H1 (cell line): ENCODE measurements around the gene TBC1D22A. TPM values are rescaled to one million over a fixed set of nuclear protein-coding genes. Genes with fewer than 3 reads are reported as not detected.
A peak's percentile ranks its signal among the peaks of the same experiment; 100 is the strongest.

Source experiments
- CTCF ChIA-PET: fragments of 300-600 bp; sonication (Branson Sonifier 250); formaldehyde crosslinking; loops from one replicate; lab custom pipeline; 2021; ENCODE audit not compliant: partially characterized antibody; lab: Charles Lee
- POLR2A ChIA-PET: fragments of 300-600 bp; sonication (Branson Sonifier 250); formaldehyde crosslinking; loops from one replicate; lab custom pipeline; 2021; ENCODE audit warnings: inconsistent platforms; ENCODE audit not compliant: partially characterized antibody; lab: Charles Lee
- DNase-seq, 2 experiments: peaks; one replicate each; pipeline versions ENCODE4 v3.0.0 to v3.0.0-alpha.2; 2010 to 2022; ENCODE audit warnings: low spot score in 2 of 2, low read depth in 1 of 2, mixed read lengths in 1 of 2
- FAIRE-seq: peaks from 2 replicates; lab custom pipeline; 2011; peaks lifted over from hg19 to GRCh38; lab: Jason Lieb, UNC
- H2AFZ ChIP-seq: 2 replicates; pipeline ENCODE4 v1.8.1; 2012; ENCODE audit warnings: low read length, inconsistent platforms
- H2AK5ac ChIP-seq: 2 replicates; pipeline ENCODE4 v1.6.1; 2013; ENCODE audit warnings: low read depth, low read length
- H2BK120ac ChIP-seq: replicated peaks from 2 replicates; pipeline ENCODE3; 2013; ENCODE audit warnings: low read depth, low read length, inconsistent platforms
- H2BK12ac ChIP-seq: 2 replicates; pipeline ENCODE4 v1.6.1; 2013; ENCODE audit warnings: low read depth, low read length
- H2BK15ac ChIP-seq: 2 replicates; pipeline ENCODE4 v1.6.1; 2013; ENCODE audit warnings: low read length
- H2BK20ac ChIP-seq: 2 replicates; pipeline ENCODE4 v1.6.1; 2013; ENCODE audit warnings: low read length
- H2BK5ac ChIP-seq: 2 replicates; pipeline ENCODE4 v1.6.1; 2013; ENCODE audit warnings: low read depth, low read length
- H3K14ac ChIP-seq: 2 replicates; pipeline ENCODE4 v1.6.1; 2013; ENCODE audit warnings: inconsistent platforms; ENCODE audit not compliant: insufficient read length
- H3K18ac ChIP-seq: 2 replicates; pipeline ENCODE4 v1.6.1; 2013; ENCODE audit warnings: low read length; ENCODE audit errors: extremely low read depth
- H3K23ac ChIP-seq: 2 replicates; pipeline ENCODE4 v1.6.1; 2013; ENCODE audit warnings: inconsistent platforms; ENCODE audit not compliant: insufficient read length
- H3K23me2 ChIP-seq: 2 replicates; pipeline ENCODE4 v1.6.1; 2013; ENCODE audit warnings: low read depth, low read length
- H3K27ac ChIP-seq: 2 replicates; pipeline ENCODE4 v1.6.1; 2011; ENCODE audit warnings: low read depth, low read length, inconsistent platforms
- H3K27me3 ChIP-seq, 4 experiments: replicated peaks in 1 of 4; 1 replicate in 1 of 4; 2 replicates in 3 of 4; pipeline versions ENCODE4 v1.6.1 to v1.8.1; 2011 to 2013; ENCODE audit warnings: low read length in 3 of 4, mild to moderate bottlenecking in 3 of 4, inconsistent platforms in 2 of 4, mixed read lengths in 2 of 4, moderate library complexity in 1 of 4; ENCODE audit not compliant: control insufficient read depth in 3 of 4, insufficient read depth in 3 of 4; ENCODE audit errors: extremely low read depth in 1 of 4
- H3K36me3 ChIP-seq, 4 experiments: 2 replicates each; pipeline versions ENCODE4 v1.6.1 to v1.8.1; 2011 to 2013; ENCODE audit warnings: mild to moderate bottlenecking in 4 of 4, low read length in 3 of 4, moderate library complexity in 2 of 4, control low read depth in 1 of 4, inconsistent platforms in 1 of 4; ENCODE audit not compliant: insufficient read depth in 4 of 4, control insufficient read depth in 2 of 4
- H3K4ac ChIP-seq: replicated peaks from 2 replicates; pipeline ENCODE3; 2013; ENCODE audit warnings: low read length, low read depth, mixed read lengths, inconsistent platforms; ENCODE audit not compliant: insufficient read length
- H3K4me1 ChIP-seq, 4 experiments: replicated peaks in 1 of 4; 1 replicate in 1 of 4; 2 replicates in 3 of 4; pipeline versions ENCODE4 v1.6.1 to v1.8.1; 2011 to 2013; ENCODE audit warnings: low read length in 3 of 4, inconsistent platforms in 2 of 4, mixed read lengths in 1 of 4; ENCODE audit not compliant: insufficient read depth in 4 of 4, control insufficient read depth in 3 of 4
- H3K4me2 ChIP-seq, 2 experiments: 2 replicates each; pipeline versions ENCODE4 v1.6.1 to v1.8.1; 2011 to 2013; ENCODE audit warnings: low read depth in 2 of 2, low read length in 2 of 2, control low read depth in 1 of 2, inconsistent platforms in 1 of 2, mild to moderate bottlenecking in 1 of 2; ENCODE audit not compliant: insufficient read depth in 1 of 2
- H3K4me3 ChIP-seq, 4 experiments: fragments of 200-600, 300-600 bp in 1 of 4; sonication (generic), shearing (Covaris generic), sonication (Bioruptor Twin) in 1 of 4; 2 replicates each; pipeline versions ENCODE4 v1.5.1 to v1.8.1; 2011 to 2016; ENCODE audit warnings: low read length in 4 of 4, low read depth in 3 of 4, control low read depth in 2 of 4, inconsistent platforms in 2 of 4, mild to moderate bottlenecking in 2 of 4, mixed read lengths in 1 of 4, moderate library complexity in 1 of 4; ENCODE audit not compliant: insufficient read depth in 2 of 4; ENCODE audit errors: extremely low read depth in 1 of 4
- H3K56ac ChIP-seq: replicated peaks from 2 replicates; pipeline ENCODE3; 2013; ENCODE audit warnings: low read depth, mild to moderate bottlenecking, mixed read lengths, low read length, inconsistent platforms; ENCODE audit not compliant: insufficient read length
- H3K79me1 ChIP-seq: 2 replicates; pipeline ENCODE4 v1.6.1; 2013; ENCODE audit warnings: low read depth, low read length, control low read depth
- H3K79me2 ChIP-seq, 2 experiments: 2 replicates each; pipeline versions ENCODE4 v1.6.1 to v1.8.1; 2012 to 2013; ENCODE audit warnings: low read length in 2 of 2, mild to moderate bottlenecking in 2 of 2, inconsistent platforms in 1 of 2; ENCODE audit not compliant: insufficient read depth in 2 of 2, control insufficient read depth in 1 of 2
- H3K9ac ChIP-seq, 4 experiments: replicated peaks in 1 of 4; 1 replicate in 1 of 4; 2 replicates in 3 of 4; pipeline versions ENCODE4 v1.6.1 to v1.8.1; 2011 to 2013; ENCODE audit warnings: low read depth in 3 of 4, low read length in 3 of 4, control low read depth in 2 of 4, mild to moderate bottlenecking in 2 of 4, moderate library complexity in 2 of 4, inconsistent platforms in 1 of 4; ENCODE audit errors: extremely low read depth in 1 of 4
- H3K9me3 ChIP-seq, 2 experiments: 2 replicates each; pipeline versions ENCODE4 v1.6.1 to v1.8.1; 2012 to 2013; ENCODE audit warnings: mild to moderate bottlenecking in 2 of 2, moderate library complexity in 2 of 2, control low read depth in 1 of 2, inconsistent platforms in 1 of 2, low read depth in 1 of 2, low read length in 1 of 2, mixed read lengths in 1 of 2; ENCODE audit not compliant: insufficient read depth in 2 of 2
- H4K20me1 ChIP-seq, 2 experiments: replicated peaks in 1 of 2; 2 replicates each; pipeline versions ENCODE3 to v1.8.1; 2011 to 2013; ENCODE audit warnings: inconsistent platforms in 2 of 2, low read length in 2 of 2, mild to moderate bottlenecking in 1 of 2; ENCODE audit not compliant: insufficient read depth in 2 of 2, control insufficient read depth in 1 of 2
- H4K5ac ChIP-seq: 2 replicates; pipeline ENCODE4 v1.6.1; 2013; ENCODE audit warnings: low read length, low read depth, mixed read lengths, inconsistent platforms; ENCODE audit not compliant: insufficient read length
- H4K8ac ChIP-seq: 2 replicates; pipeline ENCODE4 v1.8.0; 2013; ENCODE audit warnings: mild to moderate bottlenecking, moderate library complexity, low read length, inconsistent platforms; ENCODE audit not compliant: insufficient read depth; ENCODE audit errors: extremely low read depth
- H4K91ac ChIP-seq: replicated peaks from 2 replicates; pipeline ENCODE3; 2013; ENCODE audit warnings: low read length, mixed read lengths, inconsistent platforms; ENCODE audit not compliant: insufficient read length
- CBX8 ChIP-seq: fragments of 300-800, 300-1000 bp; sonication (generic); IDR thresholded peaks from 2 replicates; pipeline ENCODE4 v1.7.1; 2016; ENCODE audit warnings: low read depth, low read length, borderline replicate concordance
- CHD1 ChIP-seq: IDR thresholded peaks from 2 replicates; pipeline ENCODE4 v1.6.1; 2012; ENCODE audit warnings: low read depth, low read length, improper control_type of control experiment
- CTBP2 ChIP-seq: IDR thresholded peaks from 2 replicates; pipeline ENCODE4 v1.7.0; 2011; ENCODE audit warnings: borderline replicate concordance, mild to moderate bottlenecking, moderate library complexity, mixed read lengths, low read length; ENCODE audit not compliant: insufficient read depth, insufficient read length
- JUN ChIP-seq: IDR thresholded peaks from 2 replicates; pipeline ENCODE4 v1.6.1; 2011; ENCODE audit warnings: low read depth, mild to moderate bottlenecking, improper control_type of control experiment, low read length
- KDM1A ChIP-seq: fragments of 200-600, 300-600 bp; sonication (generic); IDR thresholded peaks from 2 replicates; pipeline ENCODE4 v1.7.1; 2016; ENCODE audit warnings: mild to moderate bottlenecking, low read length, borderline replicate concordance
- KDM4A ChIP-seq: IDR thresholded peaks from one replicate; pipeline ENCODE4 v1.7.1; 2012; ENCODE audit warnings: low read depth, mild to moderate bottlenecking, moderate library complexity, low read length, inconsistent platforms; ENCODE audit not compliant: severe bottlenecking
- MAFK ChIP-seq: IDR thresholded peaks from 2 replicates; pipeline ENCODE4 v1.6.1; 2012; ENCODE audit warnings: low read depth, mild to moderate bottlenecking, improper control_type of control experiment, low read length
- POU5F1 ChIP-seq: IDR thresholded peaks from 2 replicates; pipeline ENCODE4 v1.6.1; 2011; ENCODE audit warnings: low read depth, mild to moderate bottlenecking, low read length, moderate library complexity
- RBBP5 ChIP-seq: IDR thresholded peaks from 2 replicates; pipeline ENCODE4 v1.7.1; 2012; ENCODE audit warnings: low read depth, mild to moderate bottlenecking, inconsistent platforms, low read length, moderate library complexity, borderline replicate concordance
- RFX5 ChIP-seq: IDR thresholded peaks from 2 replicates; pipeline ENCODE4 v1.6.1; 2011; ENCODE audit warnings: low read depth, low read length, improper control_type of control experiment, borderline replicate concordance
- SIN3A ChIP-seq, 2 experiments: IDR thresholded peaks in 1 of 2; conservative IDR thresholded peaks in 1 of 2; 2 replicates each; pipeline ENCODE4 v1.6.1; 2011 to 2012; ENCODE audit warnings: low read length in 2 of 2, improper control_type of control experiment in 1 of 2, low read depth in 1 of 2, mild to moderate bottlenecking in 1 of 2
- SP4 ChIP-seq: IDR thresholded peaks from 2 replicates; pipeline ENCODE4 v1.6.1; 2012; ENCODE audit warnings: low read length, inconsistent platforms
- USF2 ChIP-seq: IDR thresholded peaks from 2 replicates; pipeline ENCODE4 v1.6.1; 2011; ENCODE audit warnings: low read length, improper control_type of control experiment
- WGBS, 2 experiments: shearing (Covaris generic) in 1 of 2; methylation state at CpG; one replicate each; pipeline versions ENCODE4 v1.1.6 to v1.1.7; 2013 to 2015; ENCODE audit warnings: low lambda C conversion rate in 2 of 2, mixed read lengths in 2 of 2, inconsistent platforms in 1 of 2, low coverage in 1 of 2, missing lambda C conversion rate in 1 of 2; ENCODE audit not compliant: insufficient replicate concordance in 2 of 2, insufficient coverage in 1 of 2, insufficient read length in 1 of 2; ENCODE audit errors: extremely low coverage in 1 of 2, missing lambda C conversion rate in 1 of 2; 5-methylcytosine and 5-hydroxymethylcytosine counted together
- polyA plus RNA-seq, 7 experiments: library from polyadenylated mRNA; depleted of rRNA in 3 of 7; stranded (reverse) in 5 of 7; unstranded in 2 of 7; fragments of >200 nt in 5 of 7; fragments of 200-250 nt in 2 of 7; gene quantifications; 1 replicate in 5 of 7; 2 replicates in 1 of 7; 4 replicates in 1 of 7; pipeline versions ENCODE4 v1.2.1 to v1.2.3, GENCODE V29; 2011 to 2013; ENCODE audit warnings: missing spikeins in 2 of 7, mixed read lengths in 2 of 7
- total RNA-seq: library from RNA; stranded (reverse); fragmentation: NEBNext Ultra II Directional; extraction: Animal tissue kit (Norgen Biotek cat#: 25700); gene quantifications from 2 replicates; pipeline ENCODE4 v1.2.1, GENCODE V29; 2021

Gene TBC1D22A
- total and polyA plus RNA-seq, 2 of the 8 experiments (the other 6 are each of a cell fraction or from before 2014, with no cell fraction given): 11.9 to 18.4 TPM

GRCh38 chr22:46905415-46905814 lies 143.0 kb downstream of the TBC1D22A start:
- Histone ChIP-seq H4K5ac (no peak overlapping the region), H3K4me2 (no peak overlapping the region), H2BK15ac (no peak overlapping the region), H3K79me1 (peaks cover 2% of the 10 kb centered on the region), H3K79me2 (no peaks in the 10 kb centered on the region), H2BK12ac (no peak overlapping the region), H4K20me1 (peaks cover 0 to 11% of the 10 kb centered on the region in 2 experiments), H3K27me3 (no peaks in the 10 kb centered on the region), H3K36me3 (0 out of 8 replicates have a peak, but pooled peaks cover 0 to 2% (median 0%) of the 10 kb centered on the region in 4 experiments), H3K14ac (no peak overlapping the region), H3K4me1 (peaks cover 0 to 6% (median 2%) of the 10 kb centered on the region in 4 experiments; a peak in 3 of 7 replicates), H3K23ac (no peak overlapping the region), H2BK5ac (no peak overlapping the region), H4K8ac (no peak overlapping the region), H3K4ac (no peak overlapping the region), H3K27ac (no peak overlapping the region), H3K56ac (no peak overlapping the region), H3K9me3 (no peaks in the 10 kb centered on the region), H2AFZ (no peak overlapping the region), H2BK120ac (no peak overlapping the region), H2BK20ac (no peak overlapping the region), H3K4me3 (no peak overlapping the region), H3K18ac (no peak overlapping the region), H4K91ac (no peak overlapping the region), H3K9ac (no peak overlapping the region), H2AK5ac (no peak overlapping the region), H3K23me2 (0 out of 2 replicates have a peak, but pooled peaks cover 3% of the 10 kb centered on the region)
- ChIA-PET POLR2A (no interaction called here), CTCF (interaction anchor here (1.1 to 1.8 kb wide), 4 partner anchors 9 to 78 kb away, joined by 3 to 5 read pairs (median 3); no protein-coding TSS in a partner anchor)
- 91% methylated on average over 15 of the region's 15 CpGs; no CpG with 5 or more reads in 1 of the 2 experiments for WGBS, 2 experiments
- DNase-seq (peak in 1 of 2 experiments; percentile 35), FAIRE-seq (no peak)
- no peak for TF ChIP-seq SP4
- TF ChIP-seq MAFK: no peak
- no peak for TF ChIP-seq RFX5
- TF ChIP-seq KDM4A: no peak
- no peak for TF ChIP-seq RBBP5
- TF ChIP-seq SIN3A (conservative IDR thresholded peaks at IDR 0.05 in 1 of 2, IDR thresholded peaks at IDR 0.05 in 1 of 2; ENCODE audit: low read depth in 1 of 2, low read length in 2 of 2): no peak
- TF ChIP-seq POU5F1: no peak
- TF ChIP-seq JUN: no peak
- no peak for TF ChIP-seq CHD1
- TF ChIP-seq CBX8: no peak
- TF ChIP-seq KDM1A: no peak
- no peak for TF ChIP-seq USF2
- no peak for TF ChIP-seq CTBP2
